GM12874 (cell line): ENCODE measurements around the gene MALRD1.

Experiments
- CTCF ChIP-seq: IDR thresholded peaks from 2 replicates; pipeline ENCODE4 v1.5.1; 2011; ENCODE audit warnings: low read depth, mild to moderate bottlenecking, control low read depth, low read length, moderate library complexity; ENCODE audit not compliant: insufficient read depth

Gene MALRD1

GRCh38 chr10:19142967-19143366, 94.4 kb downstream of the MALRD1 start:
- no peak for TF ChIP-seq CTCF

- no peak for TF ChIP-seq CTCF
Observed at GRCh38 chr10:19144206-19144605, 95.6 kb downstream of the MALRD1 start.

DNA sequence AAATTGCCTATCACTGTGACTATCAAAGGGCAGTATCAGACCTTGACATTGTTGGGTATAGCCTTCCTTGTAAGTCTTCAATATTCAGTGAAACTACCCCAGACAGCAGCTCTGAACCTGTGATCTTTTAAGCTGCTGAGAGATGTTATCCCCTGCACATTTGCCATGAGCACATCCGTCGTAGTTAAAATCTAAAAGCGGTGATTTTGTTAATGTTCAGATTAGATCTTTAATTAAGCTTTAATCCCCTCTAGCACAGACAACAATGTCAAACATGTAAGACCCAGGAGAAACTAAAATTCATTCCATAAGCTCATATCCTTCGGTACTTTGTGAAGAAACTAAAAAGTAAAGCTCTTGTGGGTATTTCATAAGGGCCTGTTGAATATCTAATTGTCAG, 105.8 kb downstream of the MALRD1 start:
- TF ChIP-seq CTCF, result no peak

GRCh38 chr10:19158358-19158757, 109.8 kb downstream of the MALRD1 start:
- no peak for TF ChIP-seq CTCF

DNA sequence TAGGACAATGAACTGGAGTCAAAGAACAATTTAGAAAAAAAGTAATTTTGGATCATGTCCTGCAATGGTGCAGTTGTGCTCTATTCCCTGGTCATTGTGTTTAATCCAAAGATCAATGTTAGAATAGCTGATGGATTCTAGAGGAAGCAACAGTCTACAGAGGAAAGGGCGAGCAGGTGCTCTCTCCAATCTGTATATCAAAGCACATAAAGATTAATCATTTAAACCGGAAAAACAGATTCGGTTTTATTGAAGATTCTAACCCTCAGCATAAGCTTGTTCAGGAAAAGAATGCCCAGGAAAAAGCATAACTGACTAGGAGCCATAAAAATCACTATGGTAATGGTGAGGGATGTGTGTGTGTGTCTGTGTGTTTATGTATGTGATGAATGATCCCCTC, 110.3 kb downstream of the MALRD1 start:
- TF ChIP-seq CTCF, result no peak

DNA sequence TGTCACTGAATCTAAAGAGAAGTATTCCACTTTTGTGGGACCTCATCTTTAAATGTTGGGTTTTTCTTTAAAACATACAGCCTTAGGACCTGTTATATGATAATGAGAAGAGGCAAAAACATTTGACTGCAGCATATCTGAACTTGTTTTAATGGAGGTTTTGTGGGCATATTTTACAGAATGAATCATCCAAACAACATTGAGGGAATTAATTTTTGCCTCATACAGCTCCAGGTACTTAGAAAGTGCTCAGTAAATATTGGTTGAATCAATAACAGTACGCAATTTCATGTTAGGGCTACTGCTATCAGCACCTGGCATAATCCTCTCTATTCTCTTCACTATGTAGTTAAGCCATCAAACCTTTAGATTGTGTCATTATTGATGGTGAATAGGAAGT, 115.9 kb downstream of the MALRD1 start:
- TF ChIP-seq CTCF, result no peak

DNA sequence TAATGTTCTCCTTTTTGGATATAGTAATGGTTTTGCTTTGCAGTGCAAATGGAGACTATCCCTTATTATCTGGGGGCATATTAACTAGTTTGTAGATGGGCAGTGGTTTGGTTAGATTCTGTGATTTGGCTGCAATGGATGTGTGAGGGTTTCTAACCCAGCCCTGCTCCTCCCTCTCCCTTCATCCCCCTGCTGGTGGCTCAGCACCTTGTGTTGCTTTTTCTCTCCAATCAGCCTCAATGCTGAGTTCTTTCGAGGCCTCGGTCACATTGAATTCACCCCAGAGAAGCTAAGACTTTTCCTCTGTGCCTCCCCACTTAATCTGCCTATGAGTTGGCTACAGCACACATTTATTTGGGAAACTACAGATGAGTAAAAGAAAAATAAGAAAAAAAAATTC, 120.0 kb downstream of the MALRD1 start:
- no peak for TF ChIP-seq CTCF

DNA sequence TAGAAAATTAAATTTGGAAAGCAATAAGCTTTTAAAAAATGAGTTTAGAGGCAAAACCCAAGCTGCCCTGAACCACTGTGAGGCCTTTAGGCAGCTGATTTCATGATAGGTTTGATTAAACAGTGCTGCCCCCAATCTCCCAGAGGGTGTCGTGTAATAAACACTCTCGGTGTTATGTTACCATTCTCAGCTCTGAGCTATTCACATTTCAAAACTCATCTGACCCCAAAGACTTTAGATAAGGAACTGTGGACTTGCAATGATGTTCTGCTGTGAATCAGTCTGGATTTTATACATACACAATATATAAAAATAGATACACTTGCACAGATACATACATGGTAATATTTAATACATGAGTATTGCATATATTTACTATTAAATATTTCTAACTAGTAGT, 120.4 kb downstream of the MALRD1 start:
- no peak for TF ChIP-seq CTCF
